Neural progenitor cell (in vitro differentiated cells): Measurements from ENCODE around the gene ESRRG. TPM values are rescaled to one million over a fixed set of nuclear protein-coding genes. Genes with fewer than 3 reads are reported as not detected.

Experiments used
- DNase-seq: peaks from one replicate; pipeline ENCODE4 v3.0.0-alpha.2; 2016; ENCODE audit warnings: low spot score
- H2AFZ ChIP-seq: fragments of 200-600 bp; sonication (generic); replicated peaks from 2 replicates; pipeline ENCODE4 v1.6.1; 2016; ENCODE audit warnings: antibody characterized with exemption
- H3F3A ChIP-seq: fragments of 200-600 bp; sonication (generic); 2 replicates; pipeline ENCODE4 v1.6.1; 2016; ENCODE audit warnings: antibody characterized with exemption, low read depth
- H3K27ac ChIP-seq: fragments of 200-600 bp; sonication (generic); 2 replicates; pipeline ENCODE4 v1.5.1; 2016; ENCODE audit warnings: mild to moderate bottlenecking
- H3K27me3 ChIP-seq: fragments of 200-600 bp; sonication (generic); 2 replicates; pipeline ENCODE4 v1.6.1; 2016; ENCODE audit warnings: mild to moderate bottlenecking, moderate library complexity
- H3K36me3 ChIP-seq: fragments of 200-600 bp; sonication (generic); 2 replicates; pipeline ENCODE4 v1.5.1; 2016
- H3K4me1 ChIP-seq: fragments of 200-600 bp; sonication (generic); 2 replicates; pipeline ENCODE4 v1.6.1; 2016; ENCODE audit warnings: mixed run types
- H3K4me2 ChIP-seq: fragments of 200-600 bp; sonication (generic); 2 replicates; pipeline ENCODE4 v1.6.1; 2016
- H3K4me3 ChIP-seq: fragments of 200-600 bp; sonication (generic); 2 replicates; pipeline ENCODE4 v1.5.1; 2016
- H3K79me2 ChIP-seq: fragments of 200-600 bp; sonication (generic); 2 replicates; pipeline ENCODE4 v1.6.1; 2016; ENCODE audit warnings: low read depth
- H3K9ac ChIP-seq: fragments of 200-600 bp; sonication (generic); 2 replicates; pipeline ENCODE4 v1.6.1; 2016
- H3K9me3 ChIP-seq: fragments of 200-600 bp; sonication (generic); 2 replicates; pipeline ENCODE4 v1.5.1; 2016; ENCODE audit warnings: low read depth
- H4K20me1 ChIP-seq: fragments of 200-600 bp; sonication (generic); 2 replicates; pipeline ENCODE4 v1.6.1; 2016; ENCODE audit warnings: low read depth
- H3K27ac Mint-ChIP-seq: 3 replicates; pipeline ENCODE4 v1.8.0; 2021; ENCODE audit warnings: mixed read lengths
- H3K27me3 Mint-ChIP-seq: 2 replicates; pipeline ENCODE4 v1.8.0; 2022; ENCODE audit warnings: low read depth, mild to moderate bottlenecking, inconsistent platforms, moderate library complexity, mixed read lengths; ENCODE audit not compliant: insufficient read depth
- H3K36me3 Mint-ChIP-seq: 3 replicates; pipeline ENCODE4 v1.8.0; 2021; ENCODE audit warnings: mixed read lengths
- H3K4me1 Mint-ChIP-seq: 3 replicates; pipeline ENCODE4 v1.8.0; 2021; ENCODE audit warnings: mixed read lengths
- H3K4me3 Mint-ChIP-seq: 3 replicates; pipeline ENCODE4 v1.8.0; 2021; ENCODE audit warnings: mild to moderate bottlenecking, moderate library complexity, mixed read lengths
- H3K9me3 Mint-ChIP-seq: 3 replicates; pipeline ENCODE4 v1.8.0; 2020; ENCODE audit warnings: mixed read lengths
- EZH2 ChIP-seq: fragments of 200-600 bp; sonication (generic); IDR thresholded peaks from 2 replicates; pipeline ENCODE4 v1.6.1; 2017; ENCODE audit warnings: antibody characterized with exemption, mild to moderate bottlenecking, moderate library complexity
- EZH2phosphoT487 ChIP-seq: fragments of 200-600 bp; sonication (generic); IDR thresholded peaks from 2 replicates; pipeline ENCODE4 v1.6.1; 2017; ENCODE audit warnings: antibody characterized with exemption
- total RNA-seq: library from RNA; depleted of rRNA; stranded (reverse); fragments of >200 nt; gene quantifications from 2 replicates; pipeline ENCODE4 v1.2.3, GENCODE V29; 2015; ENCODE audit warnings: low replicate concordance
- TF ChIP-seq, protein P1 (sequence below): fragments of 200-600 bp; sonication (generic); IDR thresholded peaks from 2 replicates; pipeline ENCODE4 v1.5.1; 2017; ENCODE audit warnings: antibody characterized with exemption, mild to moderate bottlenecking

ESRRG gene
- total RNA-seq, 1 donor from 2014 or later: 3.0 TPM

DNA sequence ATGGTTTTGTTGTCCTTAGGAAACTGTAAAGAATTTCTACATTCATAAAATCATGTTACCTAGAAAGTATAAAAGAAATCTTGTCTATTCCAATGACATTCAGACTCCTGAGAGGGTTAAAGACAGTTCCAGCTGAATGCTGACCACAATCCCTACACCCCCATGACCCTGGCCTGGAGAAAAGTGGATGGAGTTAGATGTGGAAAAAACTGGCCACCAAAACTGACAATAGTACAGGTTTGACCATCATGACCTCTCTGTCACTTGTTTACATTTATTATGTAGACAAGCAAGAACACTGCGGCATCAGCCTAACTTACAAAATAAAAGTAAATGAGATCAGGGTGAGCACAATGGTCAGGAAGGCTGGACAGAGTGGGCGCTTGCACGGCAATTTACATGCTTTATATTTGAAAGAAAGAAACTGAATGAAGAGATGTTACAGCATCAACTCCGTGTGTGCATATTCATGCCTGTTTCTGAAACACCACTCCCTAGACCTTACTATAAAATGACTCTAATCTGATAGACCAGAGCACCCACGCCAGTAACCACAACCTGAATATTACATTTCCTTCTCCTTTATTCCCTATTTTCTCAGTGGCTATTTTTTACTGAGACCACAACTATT, 116.0 kb downstream of the ESRRG start:
- H3K27me3 ChIP-seq: no peaks in the 10 kb centered on the region
- no peaks in the 10 kb centered on the region for H3K79me2 ChIP-seq
- no peaks in the 10 kb centered on the region for H3K36me3 ChIP-seq
- no peak for DNase-seq
- H3K4me3 Mint-ChIP-seq: no peak overlapping the region
- H3F3A ChIP-seq: peaks cover under 1% of the 10 kb centered on the region
- H3K4me1 ChIP-seq: peaks cover 11% of the 10 kb centered on the region
- no peaks in the 10 kb centered on the region for H4K20me1 ChIP-seq
- H3K4me2 ChIP-seq: no peak overlapping the region
- H3K27ac ChIP-seq: no peak overlapping the region
- H3K27ac Mint-ChIP-seq: no peak overlapping the region
- no peaks in the 10 kb centered on the region for H3K27me3 Mint-ChIP-seq
- peaks cover 21% of the 10 kb centered on the region for H3K4me1 Mint-ChIP-seq
- no peak overlapping the region for H2AFZ ChIP-seq
- peaks cover 3% of the 10 kb centered on the region for H3K36me3 Mint-ChIP-seq
- no peak overlapping the region for H3K4me3 ChIP-seq
- TF ChIP-seq EZH2phosphoT487 (no peak), EZH2 (no peak)
- TF ChIP-seq, protein P1, sequence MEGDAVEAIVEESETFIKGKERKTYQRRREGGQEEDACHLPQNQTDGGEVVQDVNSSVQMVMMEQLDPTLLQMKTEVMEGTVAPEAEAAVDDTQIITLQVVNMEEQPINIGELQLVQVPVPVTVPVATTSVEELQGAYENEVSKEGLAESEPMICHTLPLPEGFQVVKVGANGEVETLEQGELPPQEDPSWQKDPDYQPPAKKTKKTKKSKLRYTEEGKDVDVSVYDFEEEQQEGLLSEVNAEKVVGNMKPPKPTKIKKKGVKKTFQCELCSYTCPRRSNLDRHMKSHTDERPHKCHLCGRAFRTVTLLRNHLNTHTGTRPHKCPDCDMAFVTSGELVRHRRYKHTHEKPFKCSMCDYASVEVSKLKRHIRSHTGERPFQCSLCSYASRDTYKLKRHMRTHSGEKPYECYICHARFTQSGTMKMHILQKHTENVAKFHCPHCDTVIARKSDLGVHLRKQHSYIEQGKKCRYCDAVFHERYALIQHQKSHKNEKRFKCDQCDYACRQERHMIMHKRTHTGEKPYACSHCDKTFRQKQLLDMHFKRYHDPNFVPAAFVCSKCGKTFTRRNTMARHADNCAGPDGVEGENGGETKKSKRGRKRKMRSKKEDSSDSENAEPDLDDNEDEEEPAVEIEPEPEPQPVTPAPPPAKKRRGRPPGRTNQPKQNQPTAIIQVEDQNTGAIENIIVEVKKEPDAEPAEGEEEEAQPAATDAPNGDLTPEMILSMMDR: no peak
- no peaks in the 10 kb centered on the region for H3K9me3 Mint-ChIP-seq
- H3K9ac ChIP-seq: no peak overlapping the region
- H3K9me3 ChIP-seq: no peaks in the 10 kb centered on the region

DNA sequence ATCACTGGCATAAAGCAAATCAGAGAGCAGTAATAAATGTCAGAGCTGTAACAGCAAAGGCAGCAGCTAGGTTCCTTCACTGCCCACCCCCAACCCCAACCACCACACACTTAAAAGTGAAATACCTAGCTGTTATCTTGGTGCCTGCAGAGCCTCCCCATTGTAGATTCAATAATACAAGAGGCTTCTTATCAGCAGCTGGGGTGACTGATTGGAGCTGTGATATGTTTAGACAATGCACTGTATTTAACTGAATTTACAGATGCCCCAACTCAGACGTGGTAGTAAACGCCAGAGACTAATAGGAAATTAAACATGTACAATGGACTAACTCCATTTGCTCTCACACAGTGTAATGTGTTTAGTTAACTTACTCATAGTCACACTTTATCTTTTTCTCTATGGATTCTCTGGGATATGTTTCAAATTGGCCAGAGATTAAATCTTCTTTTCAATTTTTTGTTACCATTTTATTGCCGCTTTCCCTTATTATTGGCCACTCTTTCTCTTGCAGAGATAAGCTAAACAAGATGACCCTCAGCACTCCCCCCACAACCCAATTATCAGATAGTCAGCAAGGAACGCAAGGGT, 117.1 kb downstream of the ESRRG start:
- no peak for DNase-seq
- Histone ChIP-seq H3K9me3 (no peaks in the 10 kb centered on the region), H3K27ac (no peak overlapping the region), H3K4me3 (no peak overlapping the region), H3K4me2 (peak overlapping the region; percentile 21), H3K9ac (no peak overlapping the region), H4K20me1 (no peaks in the 10 kb centered on the region), H3F3A (peaks cover 11% of the 10 kb centered on the region), H3K79me2 (no peaks in the 10 kb centered on the region), H2AFZ (no peak overlapping the region), H3K36me3 (no peaks in the 10 kb centered on the region), H3K27me3 (no peaks in the 10 kb centered on the region), H3K4me1 (peaks cover 21% of the 10 kb centered on the region)
- Mint-ChIP-seq H3K36me3 (peaks cover 3% of the 10 kb centered on the region), H3K9me3 (no peaks in the 10 kb centered on the region), H3K4me3 (no peak overlapping the region), H3K27ac (no peak overlapping the region), H3K4me1 (peaks cover 25% of the 10 kb centered on the region), H3K27me3 (no peaks in the 10 kb centered on the region)
- TF ChIP-seq EZH2 (no peak), EZH2phosphoT487 (no peak)
- TF ChIP-seq, protein P1: no peak

DNA sequence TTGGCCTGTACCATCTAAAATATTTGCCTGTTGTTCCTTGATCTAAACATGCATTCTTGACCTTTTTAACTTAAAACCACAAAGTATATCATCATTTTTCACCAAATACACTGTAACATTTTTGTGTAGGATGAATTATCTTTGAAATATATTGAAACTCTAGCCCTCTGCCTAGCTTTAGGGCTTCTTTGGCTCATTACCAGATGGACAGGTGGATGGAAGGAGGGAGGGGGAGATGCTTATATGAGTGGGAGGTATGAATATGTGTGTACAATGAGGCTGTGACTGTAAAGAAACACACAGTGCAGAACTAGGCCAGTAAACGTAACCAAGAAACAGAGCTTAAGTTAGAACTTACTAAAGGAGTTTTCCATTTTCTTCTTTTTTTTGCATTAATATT, 118.5 kb downstream of the ESRRG start:
- Histone ChIP-seq H4K20me1 (no peaks in the 10 kb centered on the region), H3K27ac (no peak overlapping the region), H3F3A (peaks cover 15% of the 10 kb centered on the region), H3K79me2 (no peaks in the 10 kb centered on the region), H3K4me2 (no peak overlapping the region), H3K9me3 (no peaks in the 10 kb centered on the region), H3K27me3 (no peaks in the 10 kb centered on the region), H3K36me3 (no peaks in the 10 kb centered on the region), H3K4me1 (peaks cover 27% of the 10 kb centered on the region), H2AFZ (no peak overlapping the region), H3K9ac (no peak overlapping the region), H3K4me3 (no peak overlapping the region)
- peaks cover 35% of the 10 kb centered on the region for H3K4me1 Mint-ChIP-seq
- peaks cover 3% of the 10 kb centered on the region for H3K36me3 Mint-ChIP-seq
- H3K4me3 Mint-ChIP-seq: no peak overlapping the region
- no peaks in the 10 kb centered on the region for H3K9me3 Mint-ChIP-seq
- H3K27me3 Mint-ChIP-seq: no peaks in the 10 kb centered on the region
- TF ChIP-seq, protein P1: no peak
- no peak for TF ChIP-seq EZH2
- no peak for TF ChIP-seq EZH2phosphoT487
- no peak overlapping the region for H3K27ac Mint-ChIP-seq
- DNase-seq: no peak
